GM19397 (cell line): ENCODE data around the gene RPS6KB2.

Experiments
- ATAC-seq: cut with Tn5 transposase; IDR thresholded peaks from one replicate; pipeline ENCODE4 v1.9.1; 2021; ENCODE audit warnings: mild to moderate bottlenecking, moderate library complexity; ENCODE audit not compliant: unreplicated experiment

Gene RPS6KB2

DNA sequence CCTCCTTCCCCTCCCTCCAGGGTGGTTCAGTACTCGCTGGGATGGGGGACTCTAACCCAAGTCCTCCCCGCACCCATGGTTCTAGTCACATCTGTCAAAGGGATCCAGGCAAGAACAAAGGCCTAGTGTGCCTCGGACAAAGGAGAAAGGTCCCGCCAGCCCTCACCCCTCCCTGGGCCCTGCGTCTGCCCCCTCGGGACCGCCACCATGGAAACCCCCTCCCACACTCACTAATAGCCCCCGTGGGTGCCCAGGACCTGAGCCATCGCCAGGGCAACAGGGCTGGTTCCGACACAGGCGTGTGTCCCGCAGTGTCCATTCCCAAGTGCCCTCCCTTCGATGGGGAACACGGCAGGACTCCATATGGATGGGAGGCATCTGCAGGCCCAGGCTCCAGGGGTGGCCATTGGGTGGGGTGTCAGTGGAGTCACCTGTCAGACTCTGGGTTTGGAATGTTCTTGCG, 17.9 kb upstream of the RPS6KB2 start:
- ATAC-seq, result no peak

DNA sequence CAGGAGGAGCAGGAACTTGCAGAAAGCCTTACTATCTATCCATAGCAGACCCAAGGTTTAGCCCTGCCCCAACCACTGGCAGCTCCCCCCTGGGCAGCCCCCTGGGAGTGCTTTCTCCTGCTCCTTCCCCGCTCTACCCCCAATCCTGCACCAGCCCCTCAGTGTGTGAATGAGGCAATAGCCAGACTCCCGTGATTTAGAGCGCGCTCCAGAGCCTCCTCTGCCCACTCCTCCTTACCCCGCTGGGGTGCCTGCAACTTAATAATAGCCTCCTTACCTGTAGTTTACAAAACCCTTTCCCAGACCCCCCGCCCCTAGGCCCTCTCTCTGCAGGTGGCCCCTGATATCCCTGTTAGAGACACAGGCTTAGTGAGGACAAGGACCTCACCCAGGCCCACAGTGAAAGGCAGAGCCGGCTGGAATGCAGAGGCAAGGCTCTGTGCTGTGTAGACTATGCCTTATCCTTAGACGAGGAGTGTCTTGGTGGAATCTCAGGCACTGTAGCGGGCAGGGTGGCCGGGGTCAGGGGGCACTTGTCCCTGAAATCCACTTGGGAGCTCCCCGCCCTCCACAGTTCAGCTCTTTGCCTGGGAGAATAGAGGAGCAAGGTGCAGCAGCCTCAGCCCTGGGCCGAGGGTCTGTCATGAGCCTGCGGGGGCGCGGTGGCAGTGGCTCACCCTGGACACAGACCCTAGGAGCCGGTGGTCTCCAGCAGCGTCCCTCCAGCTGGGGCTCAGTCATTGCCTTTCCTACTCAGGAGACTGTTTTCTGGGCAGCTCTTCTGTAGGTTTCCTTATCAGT, 17.1 kb upstream of the RPS6KB2 start:
- no peak for ATAC-seq

DNA sequence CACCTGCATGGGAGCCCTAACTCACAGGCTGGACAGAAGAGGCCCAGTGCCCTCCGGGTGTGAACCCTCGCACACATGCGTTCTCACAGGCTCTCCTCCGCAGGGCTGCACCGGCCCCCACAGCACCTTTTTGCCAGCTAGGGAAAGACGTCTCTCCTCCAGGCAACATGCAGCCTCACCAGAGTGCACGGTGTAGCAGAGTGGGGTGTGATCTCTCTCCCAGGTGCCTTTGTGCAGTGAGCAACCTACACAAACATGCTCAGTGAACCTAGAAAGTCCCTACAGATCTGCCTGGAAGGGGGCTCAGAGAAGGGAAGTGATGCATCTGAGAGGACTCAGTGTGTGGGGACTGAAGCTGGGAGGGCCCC, 16.5 kb upstream of the RPS6KB2 start:
- no peak for ATAC-seq

DNA sequence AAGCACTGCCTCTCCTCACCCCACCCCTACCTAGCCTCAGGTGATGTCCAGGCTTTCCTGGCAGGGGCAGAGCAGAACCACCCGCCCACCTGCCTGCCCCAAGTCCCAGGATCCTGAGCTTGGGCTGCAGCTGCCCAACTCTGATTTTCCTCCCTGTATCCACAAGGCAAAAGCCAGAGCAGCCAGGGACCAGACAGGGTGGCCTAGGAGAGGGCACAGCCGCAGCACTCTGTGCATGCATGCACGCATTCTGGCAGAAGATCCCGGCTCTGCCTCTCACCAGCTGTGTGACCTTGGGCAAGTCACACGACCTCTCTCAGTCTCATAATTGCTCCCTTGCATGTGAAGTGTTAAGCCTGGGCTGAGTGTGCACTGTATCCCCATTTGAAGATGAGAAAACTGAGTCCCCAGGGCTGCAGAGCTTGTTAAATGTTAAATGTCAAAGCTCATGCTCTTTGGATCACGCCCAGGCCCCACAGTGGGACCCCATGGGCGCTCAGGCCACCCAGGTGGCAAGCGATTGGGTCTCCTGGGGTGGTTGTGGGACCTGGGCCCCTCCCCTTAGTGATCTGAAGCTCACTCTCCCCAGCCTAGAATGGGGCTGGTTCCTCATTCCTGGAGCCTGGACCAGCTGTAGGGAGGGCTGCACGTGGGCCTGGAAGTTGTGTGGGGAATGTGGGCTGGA, 15.7 kb upstream of the RPS6KB2 start:
- ATAC-seq, result no peak

DNA sequence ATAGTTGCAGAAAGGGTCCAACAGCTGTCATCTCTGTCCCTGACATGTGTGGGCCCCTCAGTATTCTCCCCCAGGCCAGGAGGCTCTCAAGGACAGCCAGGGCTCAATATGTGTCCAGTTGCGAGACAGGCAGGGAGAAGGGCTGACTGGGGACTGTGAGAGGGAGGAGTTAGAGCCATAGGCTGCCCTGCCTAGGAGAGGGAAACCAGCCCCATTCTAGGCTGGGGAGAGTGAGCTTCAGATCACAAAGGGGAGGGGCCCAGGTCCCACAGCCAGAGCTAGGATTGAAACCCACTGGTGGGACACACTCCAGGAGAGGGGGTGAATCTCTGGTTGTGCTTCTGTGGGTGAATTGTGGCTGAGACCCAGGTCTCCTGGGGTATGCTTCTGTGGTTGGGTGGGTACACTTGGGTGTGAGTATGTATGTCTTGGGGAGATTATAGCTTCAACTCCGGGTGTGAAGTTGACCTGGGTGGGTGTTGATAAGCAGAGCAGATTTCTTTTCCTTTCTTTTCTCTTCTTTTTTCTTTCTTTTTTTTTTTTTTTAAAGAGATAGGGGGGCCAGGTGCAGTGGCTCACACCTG, 14.9 kb upstream of the RPS6KB2 start:
- no peak for ATAC-seq

DNA sequence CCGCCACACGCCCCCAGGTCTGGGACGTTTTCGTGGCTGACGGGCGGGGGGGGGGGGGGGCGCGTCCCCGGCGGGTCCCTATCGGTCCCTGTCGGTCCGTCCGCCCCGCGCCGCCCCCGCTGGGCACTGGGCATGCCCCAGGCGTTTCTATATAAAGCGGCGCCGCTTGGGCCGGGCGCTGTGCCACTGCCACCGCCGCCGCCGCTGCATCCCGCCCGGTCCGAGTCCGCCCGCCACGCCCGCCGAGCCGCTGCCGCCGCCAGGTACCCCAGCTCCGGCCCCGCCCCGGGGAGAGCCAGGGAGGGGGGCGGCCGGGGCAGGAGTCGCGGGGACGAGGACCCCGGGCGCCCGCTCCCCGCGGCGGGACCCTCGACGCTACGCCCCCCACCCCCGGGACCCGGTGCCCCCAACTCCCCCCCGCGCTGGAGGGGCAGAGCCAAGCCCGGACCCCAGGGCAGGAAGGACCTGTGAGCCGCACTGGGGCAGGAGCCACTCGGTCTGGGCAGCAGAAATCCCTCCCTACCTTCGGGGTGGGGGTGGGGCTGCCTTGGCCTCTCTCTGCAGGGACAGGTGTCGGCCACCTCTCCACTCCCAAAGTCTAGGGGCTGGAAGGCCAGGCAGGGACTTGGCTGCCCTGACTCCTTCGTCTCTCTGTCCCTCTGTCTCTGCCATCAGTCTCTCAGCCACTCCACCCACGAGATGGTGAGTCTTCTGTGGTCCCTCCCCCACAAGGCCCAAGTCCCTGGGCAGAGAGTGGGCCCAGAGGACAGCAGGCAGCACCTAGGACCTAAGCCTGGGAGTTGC, 12.6 kb upstream of the RPS6KB2 start, which contains the start of gene CARNS1:
Gene CARNS1, plus strand, starts transcription at position 178 of the 804 bp plus-strand sequence. Its CDS starts 522 bp downstream, at position 700.
- ATAC-seq, result no peak

DNA sequence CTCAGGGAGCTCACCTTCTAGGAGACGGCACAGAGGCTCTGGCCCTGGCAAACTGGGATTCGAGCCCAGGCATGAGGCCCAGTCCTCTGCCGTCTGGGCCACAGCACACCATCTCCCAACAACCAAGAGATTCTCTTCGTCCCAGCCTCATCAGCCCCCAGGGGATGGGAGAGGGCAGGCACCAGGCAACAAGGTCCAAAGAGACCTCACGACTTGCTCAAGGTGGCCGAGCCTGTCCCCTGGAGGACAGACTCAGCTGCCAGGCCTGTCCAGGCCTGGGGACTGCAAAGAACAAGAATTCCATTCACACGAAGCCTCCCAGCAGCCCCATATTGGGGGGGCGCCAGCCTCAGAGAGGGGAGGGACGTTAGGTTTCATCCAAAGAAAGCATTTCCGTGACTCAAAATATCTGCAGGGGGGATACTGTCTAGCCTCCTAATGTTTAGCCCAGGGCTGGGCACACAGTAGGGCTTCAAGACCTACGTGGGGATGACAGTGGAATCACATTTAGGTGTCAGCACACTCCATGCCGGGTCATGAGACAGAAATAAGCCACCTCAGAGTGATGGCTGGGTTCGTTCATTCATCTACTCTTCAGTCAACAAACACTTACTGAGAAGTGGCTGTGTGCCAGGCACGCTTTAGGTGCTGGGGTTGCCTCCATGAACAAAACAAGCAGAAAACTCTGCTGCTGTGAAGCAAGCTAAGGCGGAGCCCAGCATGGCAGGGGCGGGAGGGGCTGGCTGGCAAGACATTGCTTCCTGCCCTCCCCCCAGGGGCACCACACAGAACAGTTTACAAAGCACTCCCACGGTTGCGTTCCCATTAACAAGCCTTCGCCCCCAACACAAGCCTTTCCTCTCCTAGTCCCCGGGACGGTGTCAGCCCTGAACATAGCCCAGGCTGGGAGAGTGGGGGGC, 11.6 kb upstream of the RPS6KB2 start:
- no peak for ATAC-seq

DNA sequence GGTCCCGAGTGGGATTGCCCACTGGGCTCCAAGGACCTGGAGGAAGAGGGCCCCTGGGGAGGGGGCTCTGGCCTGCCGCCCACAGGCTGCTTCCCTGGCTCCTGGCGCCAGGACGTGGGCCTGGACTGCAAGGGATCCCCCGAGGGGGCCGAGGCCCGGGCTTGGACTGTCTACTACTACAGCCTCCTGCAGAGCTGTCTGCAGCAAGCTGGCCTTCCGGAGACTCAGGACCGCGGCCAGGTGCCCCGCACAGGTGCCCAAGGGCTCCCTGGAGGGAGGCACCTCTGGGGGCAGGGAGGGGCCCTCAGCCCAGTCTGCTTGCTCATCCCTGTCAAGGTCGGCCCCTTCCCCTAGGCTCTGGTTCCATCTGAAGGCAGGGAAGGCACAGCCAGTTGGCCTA, 10.9 kb upstream of the RPS6KB2 start:
- ATAC-seq, result no peak

DNA sequence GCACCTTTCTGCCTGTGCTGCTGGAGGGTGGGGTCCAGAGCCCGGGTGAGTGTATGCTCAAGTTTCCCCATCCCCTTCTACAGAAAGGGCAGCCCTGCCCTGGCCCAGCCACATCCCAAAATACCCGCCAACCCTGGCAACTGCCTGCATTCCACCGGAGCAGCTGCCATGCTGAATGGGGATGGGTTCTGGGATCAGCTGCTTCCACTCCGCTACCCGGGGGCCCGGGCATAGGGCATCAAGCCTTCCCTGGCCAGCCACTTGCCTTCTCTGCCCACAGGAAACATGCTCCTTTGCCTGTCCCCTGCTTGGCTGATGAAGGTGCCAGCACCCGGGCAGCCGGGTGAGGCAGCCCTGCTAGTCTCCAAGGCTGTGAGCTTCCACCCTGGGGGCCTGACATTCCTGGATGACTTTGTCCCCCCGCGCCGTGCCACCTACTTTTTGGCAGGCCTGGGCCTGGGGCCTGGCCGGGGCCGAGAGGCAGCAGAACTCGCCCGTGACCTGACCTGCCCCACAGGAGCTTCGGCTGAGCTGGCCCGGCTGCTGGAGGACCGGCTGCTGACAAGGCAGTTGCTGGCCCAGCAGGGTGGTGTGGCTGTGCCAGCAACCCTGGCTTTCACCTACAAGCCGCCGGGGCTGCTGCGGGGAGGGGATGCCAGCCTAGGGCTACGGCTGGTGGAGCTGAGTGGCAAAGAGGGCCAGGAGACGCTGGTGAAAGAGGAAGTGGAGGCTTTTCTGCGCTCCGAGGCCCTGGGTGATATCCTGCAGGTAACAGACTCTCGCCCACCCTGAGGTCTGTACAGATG, 9.6 kb upstream of the RPS6KB2 start:
- ATAC-seq, result no peak

DNA sequence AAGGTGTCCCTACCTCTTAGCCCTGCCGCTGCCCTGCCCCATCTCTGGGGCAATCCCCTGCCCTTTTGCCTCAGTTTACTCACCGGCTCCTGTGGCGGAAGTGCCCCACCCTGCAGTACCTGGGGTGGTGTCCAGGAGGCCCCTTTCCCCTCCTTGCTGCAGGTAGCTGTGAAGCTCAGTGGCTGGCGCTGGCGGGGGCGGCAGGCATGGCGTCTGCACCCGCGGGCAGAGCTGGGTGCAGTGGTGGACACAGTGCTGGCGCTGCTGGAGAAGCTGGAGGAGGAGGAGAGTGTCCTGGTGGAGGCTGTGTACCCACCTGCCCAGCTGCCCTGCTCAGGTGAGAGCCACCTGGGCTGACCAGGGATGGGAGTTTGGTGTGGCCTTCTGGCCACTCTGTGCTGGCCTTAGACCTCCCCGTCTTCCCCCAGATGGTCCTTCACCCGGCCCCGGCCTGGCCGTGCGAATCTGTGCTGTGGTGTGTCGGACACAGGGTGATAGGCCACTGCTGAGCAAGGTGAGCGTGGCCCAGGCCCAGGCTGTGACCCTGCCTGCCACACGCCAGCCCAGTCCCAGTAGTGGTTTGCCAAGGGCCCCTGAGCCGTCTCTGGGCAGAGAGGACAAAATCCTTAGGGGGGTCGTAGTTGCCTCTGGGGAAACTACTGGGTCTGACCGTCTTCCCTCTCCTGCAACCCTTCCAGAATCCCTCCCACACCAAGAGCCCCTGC, 8.8 kb upstream of the RPS6KB2 start:
- ATAC-seq, result no peak

DNA sequence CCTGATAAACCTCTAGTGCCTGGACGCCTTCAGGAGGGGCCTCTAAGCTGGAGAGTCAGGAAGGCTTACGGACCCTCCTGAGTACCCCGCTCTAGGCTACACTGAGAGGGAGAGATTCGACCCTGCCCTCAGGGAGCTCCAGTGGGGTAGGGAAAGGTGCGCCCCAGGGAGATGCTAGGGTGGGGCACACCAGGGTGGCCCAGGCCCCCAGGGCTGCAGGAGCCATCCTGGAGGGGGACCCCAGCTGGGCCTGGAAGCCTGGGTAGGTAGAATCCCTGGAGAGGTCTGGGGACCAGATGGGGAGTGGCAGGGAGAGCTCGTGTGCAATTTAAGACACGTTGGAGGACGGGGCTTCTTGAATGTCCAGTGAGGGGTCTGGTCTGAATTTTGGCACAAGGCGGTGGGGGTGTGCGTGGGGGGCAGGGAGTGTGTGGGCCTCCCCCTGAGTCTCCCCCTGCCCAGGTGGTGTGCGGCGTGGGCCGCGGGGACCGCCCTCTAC, 8.1 kb upstream of the RPS6KB2 start:
- ATAC-seq, result no peak

DNA sequence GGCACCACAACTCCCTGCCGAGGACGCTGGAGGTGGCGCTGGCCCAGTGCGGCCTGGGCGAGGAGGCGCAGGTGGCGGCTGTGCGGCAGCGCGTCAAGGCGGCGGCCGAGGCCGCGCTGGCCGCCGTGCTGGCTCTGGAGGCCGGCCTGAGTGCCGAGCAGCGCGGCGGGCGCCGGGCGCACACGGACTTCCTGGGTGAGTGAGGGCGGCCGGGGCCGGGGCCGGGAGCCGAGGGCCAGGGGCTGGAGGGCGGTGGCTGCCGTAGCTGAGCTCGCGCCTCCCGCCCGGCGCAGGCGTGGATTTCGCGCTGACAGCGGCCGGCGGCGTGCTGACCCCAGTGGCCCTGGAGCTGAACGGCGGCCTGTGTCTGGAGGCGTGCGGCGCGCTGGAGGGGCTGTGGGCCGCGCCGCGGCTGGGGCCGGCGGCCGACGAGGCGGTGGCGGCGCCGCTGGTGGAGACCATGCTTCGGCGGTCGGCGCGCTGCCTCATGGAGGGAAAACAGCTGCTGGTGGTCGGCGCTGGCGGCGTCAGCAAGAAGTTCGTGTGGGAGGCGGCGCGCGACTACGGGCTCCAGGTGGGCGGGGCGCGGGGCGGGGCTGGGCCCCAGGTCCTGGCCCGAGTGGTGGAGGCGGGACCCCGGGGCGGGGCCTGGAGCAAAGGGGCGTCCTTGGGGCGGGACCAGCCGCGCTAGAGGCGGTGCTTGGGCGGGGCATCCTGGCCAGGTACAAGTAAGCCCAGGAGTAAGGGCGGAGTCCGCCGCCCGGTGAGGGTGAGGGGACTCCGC, 7.5 kb upstream of the RPS6KB2 start:
- peak; percentile 83 for ATAC-seq

DNA sequence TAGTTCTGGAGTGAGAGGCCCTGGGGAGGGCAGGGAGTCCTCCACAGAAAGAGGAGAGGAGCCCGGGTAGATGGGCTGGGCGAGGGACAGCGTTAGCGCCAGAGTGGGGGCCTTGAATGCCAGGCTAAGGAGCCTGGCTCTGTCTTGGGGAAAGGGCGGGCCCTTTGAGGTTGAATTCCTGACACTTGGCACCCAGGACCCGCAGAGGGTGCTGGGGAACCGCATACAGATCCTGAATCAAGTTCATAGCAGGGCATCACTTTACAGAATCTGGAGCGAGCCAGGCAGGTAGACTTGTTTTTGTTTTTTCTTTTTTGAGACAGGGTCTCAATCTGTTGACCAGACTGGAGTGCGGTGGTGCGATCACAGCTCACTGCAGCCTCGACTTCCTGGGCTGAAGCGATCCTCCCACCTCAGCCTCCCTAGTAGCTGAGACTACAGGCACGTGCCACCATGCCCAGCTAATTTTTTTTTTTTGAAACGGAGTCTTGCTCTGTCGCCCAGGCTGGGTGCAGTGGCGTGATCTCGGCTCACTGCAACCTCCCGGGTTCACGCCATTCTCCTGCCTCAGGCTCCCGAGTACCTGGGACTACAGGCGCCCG, 6.8 kb upstream of the RPS6KB2 start:
- ATAC-seq, result no peak

DNA sequence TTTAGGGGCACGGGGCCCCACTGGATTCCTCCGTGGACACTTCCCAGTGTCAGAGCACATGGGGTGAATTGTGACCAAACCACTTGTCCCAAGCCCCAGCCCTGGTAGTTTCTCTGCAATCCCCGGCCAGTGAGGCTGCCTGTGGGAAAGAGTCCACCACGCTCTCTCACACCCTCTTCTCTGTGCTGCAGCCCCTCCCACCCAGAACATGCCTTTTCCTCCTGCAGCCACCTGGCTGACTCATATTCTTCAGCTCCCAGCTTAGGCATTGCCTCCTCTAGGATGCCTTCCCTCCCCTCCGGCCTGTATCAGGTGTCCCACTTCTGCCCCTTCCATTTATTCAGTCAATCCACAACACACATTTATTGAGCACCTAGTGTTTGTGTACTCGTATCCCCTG, 5.4 kb upstream of the RPS6KB2 start:
- ATAC-seq, result no peak

DNA sequence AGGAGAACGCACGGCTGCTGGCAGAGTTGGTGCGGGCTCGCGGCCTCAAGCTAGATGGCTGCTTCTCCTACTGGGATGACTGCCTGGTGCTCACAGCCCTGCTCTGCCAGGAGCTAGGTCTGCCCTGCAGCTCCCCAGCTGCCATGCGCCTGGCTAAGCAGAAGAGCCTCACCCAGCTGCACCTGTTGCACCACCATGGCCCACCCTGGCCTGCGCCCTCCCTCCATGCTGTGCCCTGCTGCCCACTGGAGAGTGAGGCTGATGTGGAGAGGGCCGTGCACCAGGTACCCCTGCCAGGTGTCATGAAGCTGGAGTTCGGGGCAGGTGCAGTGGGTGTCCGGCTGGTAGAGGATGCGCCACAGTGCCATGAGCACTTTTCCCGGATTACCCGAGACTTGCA, 4.8 kb upstream of the RPS6KB2 start:
- ATAC-seq, result no peak

DNA sequence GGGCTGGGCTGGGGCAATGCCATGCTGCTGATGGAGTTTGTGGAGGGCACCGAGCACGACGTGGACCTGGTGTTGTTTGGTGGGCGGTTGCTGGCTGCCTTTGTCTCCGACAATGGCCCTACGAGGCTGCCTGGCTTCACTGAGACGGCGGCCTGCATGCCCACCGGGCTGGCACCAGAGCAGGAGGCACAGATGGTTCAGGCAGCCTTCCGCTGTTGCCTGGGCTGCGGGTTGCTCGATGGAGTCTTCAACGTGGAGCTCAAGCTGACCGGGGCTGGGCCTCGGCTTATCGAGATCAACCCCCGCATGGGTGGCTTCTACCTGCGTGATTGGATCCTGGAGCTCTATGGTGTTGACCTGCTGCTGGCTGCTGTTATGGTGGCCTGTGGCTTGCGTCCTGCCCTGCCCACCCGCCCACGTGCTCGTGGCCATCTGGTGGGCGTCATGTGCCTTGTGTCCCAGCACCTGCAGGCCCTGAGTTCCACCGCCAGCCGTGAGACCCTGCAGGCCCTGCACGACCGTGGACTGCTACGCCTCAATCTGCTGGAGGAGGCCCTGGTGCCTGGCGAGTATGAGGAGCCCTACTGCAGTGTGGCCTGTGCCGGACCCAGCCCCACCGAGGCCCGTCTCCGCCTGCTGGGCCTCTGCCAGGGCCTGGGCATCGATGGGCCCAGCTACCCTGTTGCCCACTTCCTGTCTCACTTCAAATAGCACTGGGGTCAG, 4.2 kb upstream of the RPS6KB2 start:
- no peak for ATAC-seq
